Cardiac ventricle fibroblast (primary cell): ENCODE measurements around the gene FAM9A. TPM values are rescaled to one million over a fixed set of nuclear protein-coding genes. Genes with fewer than 3 reads are reported as not detected.

Experiments used
- total RNA-seq: library from RNA; depleted of rRNA; stranded (reverse); fragments of >200 nt; gene quantifications from 2 replicates; pipeline ENCODE4 v1.2.3, GENCODE V29; 2015

The FAM9A gene
- total RNA-seq = not detected in 2 replicates

DNA sequence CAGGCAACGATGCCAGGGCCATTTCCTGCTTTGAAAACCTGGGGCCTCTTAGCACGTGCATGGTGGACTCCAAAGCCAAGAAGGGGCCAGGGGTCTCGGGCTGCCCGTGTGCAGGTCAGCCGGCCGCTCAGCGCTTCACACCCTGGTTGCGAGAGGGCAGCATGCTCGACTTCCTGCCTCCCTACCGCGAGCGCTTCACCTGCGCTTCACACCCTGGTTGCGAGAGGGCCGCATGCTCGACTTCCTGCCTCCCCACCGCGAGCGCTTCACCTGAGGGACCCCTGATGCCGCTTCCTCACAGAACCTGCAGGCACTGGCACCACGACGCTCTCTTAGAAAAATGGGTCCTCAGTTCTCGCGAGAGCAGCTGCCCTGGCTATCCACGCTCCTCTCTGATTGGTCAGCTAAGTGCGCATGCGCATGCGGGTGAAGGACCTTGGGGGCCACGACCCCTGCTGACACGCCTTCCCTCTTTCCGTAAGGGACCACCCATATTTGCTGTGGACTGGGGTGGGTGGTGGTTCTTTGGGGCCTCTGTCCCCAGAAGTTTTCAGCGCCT lies at the start of gene FAM9A:
Gene FAM9A (minus strand): TSS at position 343 of the 559 bp plus-strand sequence. CDS start 1,212 bp downstream, outside the sequence.

Other genes starting within 250 kb of the FAM9A start
- 4.4 and 5.6 TPM in 2 replicates for gene ANOS1, start 69.2 kb downstream of the FAM9A start, total RNA-seq
- gene FAM9B, start 232.7 kb upstream of the FAM9A start, total RNA-seq = not detected in 2 replicates